GM19043 (cell line): ENCODE measurements around the gene NMT2.
A peak's percentile ranks its signal among the peaks of the same experiment; 100 is the strongest.

Experiments
- ATAC-seq: cut with Tn5 transposase; IDR thresholded peaks from one replicate; pipeline ENCODE4 v1.9.1; 2021; ENCODE audit warnings: low read depth; ENCODE audit not compliant: unreplicated experiment

Gene NMT2

GRCh38 chr10:15103513-15103912, 65.0 kb downstream of the NMT2 start:
- ATAC-seq: no peak

GRCh38 chr10:15099886-15100285, 68.6 kb downstream of the NMT2 start:
- ATAC-seq: no peak

GRCh38 chr10:15097011-15097812, 71.3 kb downstream of the NMT2 start, which contains the start of gene RPP38:
Gene RPP38, plus strand, starts transcription at chr10:15097355. Its CDS starts 5,960 bp downstream, at chr10:15103315.
- peak; percentile 73 for ATAC-seq

- peak; percentile 9 for ATAC-seq
Measured at GRCh38 chr10:15096661-15097010, 71.9 kb downstream of the NMT2 start.

GRCh38 chr10:15092855-15093408, 75.6 kb downstream of the NMT2 start:
- no peak for ATAC-seq

- no peak for ATAC-seq
Measured at GRCh38 chr10:15091418-15091817, 77.1 kb downstream of the NMT2 start.

- peak; percentile 100 for ATAC-seq
Measured at GRCh38 chr10:15088428-15089261, 79.8 kb downstream of the NMT2 start, which contains the start of gene ACBD7. Gene ACBD7, minus strand, starts transcription at chr10:15088776. Its CDS starts 48 bp downstream, at chr10:15088728.

GRCh38 chr10:15084502-15084922, 84.0 kb downstream of the NMT2 start:
- no peak for ATAC-seq

- ATAC-seq: no peak
Measured at GRCh38 chr10:15083674-15084501, 84.6 kb downstream of the NMT2 start.

DNA sequence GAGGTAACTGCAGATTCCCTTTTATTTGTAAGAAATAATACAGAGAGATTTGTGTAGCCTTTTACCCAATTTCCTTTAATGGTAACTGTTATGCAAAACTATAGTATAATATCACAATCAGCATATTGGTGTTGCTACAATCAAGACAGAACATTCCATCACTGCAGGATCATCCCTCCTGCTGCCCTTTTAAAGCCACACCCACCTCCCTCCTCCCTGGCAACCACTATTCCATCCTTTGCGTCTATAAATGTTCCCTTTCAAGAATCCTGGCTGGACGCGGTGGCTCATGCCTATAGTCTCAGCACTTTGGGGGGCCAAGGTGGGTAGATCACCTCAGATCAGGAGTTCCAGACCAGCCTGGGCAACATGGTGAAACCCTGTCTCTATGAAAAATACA, 93.1 kb downstream of the NMT2 start:
- no peak for ATAC-seq

GRCh38 chr10:15072358-15072757, 96.1 kb downstream of the NMT2 start:
- no peak for ATAC-seq

DNA sequence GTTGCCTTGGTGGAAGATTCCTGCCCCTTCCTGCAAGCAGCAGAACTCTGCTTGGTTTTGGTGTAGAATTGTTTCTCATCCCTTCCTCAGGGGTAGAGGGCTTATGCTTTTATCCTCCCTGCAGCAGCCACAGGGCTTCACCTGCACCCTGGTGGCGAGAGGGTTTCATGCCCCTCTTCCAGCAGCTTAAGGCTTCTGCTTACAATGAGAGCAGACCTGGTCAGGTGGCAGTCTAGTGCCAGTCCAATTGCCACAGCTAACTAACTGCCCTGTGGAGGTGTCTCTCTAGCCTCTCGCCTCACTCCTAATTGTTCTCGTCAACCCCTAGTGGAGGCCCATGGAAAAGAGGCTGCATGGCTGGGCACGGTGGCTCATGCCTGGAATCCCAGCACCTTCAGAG, 99.3 kb downstream of the NMT2 start:
- ATAC-seq: no peak

GRCh38 chr10:15068802-15069201, 99.7 kb downstream of the NMT2 start:
- no peak for ATAC-seq

GRCh38 chr10:15067154-15067553, 101.3 kb downstream of the NMT2 start:
- ATAC-seq: no peak

GRCh38 chr10:15060638-15061037, 107.9 kb downstream of the NMT2 start:
- no peak for ATAC-seq

- no peak for ATAC-seq
Measured at GRCh38 chr10:15059914-15060313, 108.6 kb downstream of the NMT2 start.

GRCh38 chr10:15058689-15059088, 109.8 kb downstream of the NMT2 start:
- no peak for ATAC-seq
